H9 (cell line): Measurements from ENCODE around the gene THBS4. TPM values are rescaled to one million over a fixed set of nuclear protein-coding genes. Genes with fewer than 3 reads are reported as not detected.

Experiments used
- DNase-seq: peaks from one replicate; pipeline ENCODE4 v3.0.0-alpha.2; 2017
- H2AFZ ChIP-seq: one replicate; pipeline ENCODE4 v1.6.1; 2013; ENCODE audit warnings: mild to moderate bottlenecking, low read length, control low read depth, moderate library complexity
- H2AK5ac ChIP-seq: 2 replicates; pipeline ENCODE4 v1.6.1; 2013; ENCODE audit warnings: low read length, control low read depth, mixed read lengths; ENCODE audit not compliant: insufficient read length
- H2BK120ac ChIP-seq: one replicate; pipeline ENCODE4 v1.6.1; 2013; ENCODE audit warnings: low read depth, mild to moderate bottlenecking, low read length, control low read depth, inconsistent platforms; ENCODE audit not compliant: poor library complexity, severe bottlenecking
- H2BK12ac ChIP-seq: 2 replicates; pipeline ENCODE4 v1.6.1; 2013; ENCODE audit warnings: low read length, control low read depth, mixed read lengths, low read depth; ENCODE audit not compliant: insufficient read length
- H2BK15ac ChIP-seq: 2 replicates; pipeline ENCODE4 v1.6.1; 2013; ENCODE audit warnings: low read depth, low read length, control low read depth
- H2BK20ac ChIP-seq: one replicate; pipeline ENCODE4 v1.6.1; 2013; ENCODE audit warnings: low read depth, mild to moderate bottlenecking, low read length, control low read depth, inconsistent platforms; ENCODE audit not compliant: poor library complexity, severe bottlenecking
- H2BK5ac ChIP-seq: 2 replicates; pipeline ENCODE4 v1.6.1; 2013; ENCODE audit warnings: low read length, control low read depth, mixed read lengths; ENCODE audit not compliant: insufficient read length
- H3K14ac ChIP-seq: 2 replicates; pipeline ENCODE4 v1.6.1; 2013; ENCODE audit warnings: low read length, control low read depth; ENCODE audit not compliant: insufficient read depth
- H3K18ac ChIP-seq: 2 replicates; pipeline ENCODE4 v1.6.1; 2013; ENCODE audit warnings: low read depth, mild to moderate bottlenecking, mixed read lengths, low read length, control low read depth; ENCODE audit not compliant: insufficient read length
- H3K23ac ChIP-seq: 2 replicates; pipeline ENCODE4 v1.6.1; 2013; ENCODE audit warnings: low read length, control low read depth, mixed read lengths, low read depth; ENCODE audit not compliant: insufficient read length
- H3K23me2 ChIP-seq: 2 replicates; pipeline ENCODE4 v1.6.1; 2013; ENCODE audit warnings: low read depth, mild to moderate bottlenecking, mixed read lengths, low read length, control low read depth; ENCODE audit not compliant: insufficient read length, poor library complexity, severe bottlenecking
- H3K27ac ChIP-seq: 2 replicates; pipeline ENCODE4 v1.5.1; 2013; ENCODE audit warnings: low read length, control low read depth, mixed read lengths, low read depth; ENCODE audit not compliant: insufficient read length
- H3K27me3 ChIP-seq: 2 replicates; pipeline ENCODE4 v1.6.1; 2013; ENCODE audit warnings: low read length, control low read depth, inconsistent platforms; ENCODE audit not compliant: insufficient read depth
- H3K4ac ChIP-seq: 2 replicates; pipeline ENCODE4 v1.6.1; 2013; ENCODE audit warnings: low read depth, mild to moderate bottlenecking, control low read depth, inconsistent platforms, low read length, moderate library complexity
- H3K4me1 ChIP-seq: 2 replicates; pipeline ENCODE4 v1.6.1; 2013; ENCODE audit warnings: low read length, control low read depth, inconsistent platforms; ENCODE audit not compliant: insufficient read depth
- H3K4me2 ChIP-seq: 2 replicates; pipeline ENCODE4 v1.6.1; 2013; ENCODE audit warnings: low read length, control low read depth, mixed read lengths; ENCODE audit not compliant: insufficient read length, insufficient read depth
- H3K56ac ChIP-seq: 2 replicates; pipeline ENCODE4 v1.6.1; 2013; ENCODE audit warnings: low read depth, mild to moderate bottlenecking, mixed read lengths, low read length, control low read depth; ENCODE audit not compliant: insufficient read length
- H3K79me1 ChIP-seq: 2 replicates; pipeline ENCODE4 v1.6.1; 2013; ENCODE audit warnings: low read depth, mild to moderate bottlenecking, moderate library complexity, low read length, control low read depth, inconsistent platforms; ENCODE audit not compliant: insufficient read depth, poor library complexity, severe bottlenecking
- H3K79me2 ChIP-seq: 2 replicates; pipeline ENCODE4 v1.6.1; 2013; ENCODE audit warnings: low read length, control low read depth, inconsistent platforms; ENCODE audit not compliant: insufficient read depth
- H3K9ac ChIP-seq: 2 replicates; pipeline ENCODE4 v1.6.1; 2013; ENCODE audit warnings: low read length, control low read depth, mixed read lengths; ENCODE audit not compliant: insufficient read length; ENCODE audit errors: extremely low read depth
- H3K9me3 ChIP-seq: one replicate; pipeline ENCODE4 v1.6.1; 2013; ENCODE audit warnings: low read depth, low read length, inconsistent platforms; ENCODE audit not compliant: control insufficient read depth
- H3T11ph ChIP-seq: one replicate; pipeline ENCODE4 v1.6.1; 2013; ENCODE audit warnings: mild to moderate bottlenecking, low read length, control low read depth, inconsistent platforms
- H4K20me1 ChIP-seq: one replicate; pipeline ENCODE4 v1.6.1; 2013; ENCODE audit not compliant: control insufficient read depth, insufficient read length, insufficient read depth
- H4K5ac ChIP-seq: 2 replicates; pipeline ENCODE4 v1.6.1; 2013; ENCODE audit warnings: low read depth, mild to moderate bottlenecking, mixed read lengths, low read length, control low read depth; ENCODE audit not compliant: insufficient read length
- H4K8ac ChIP-seq: replicated peaks from 2 replicates; pipeline ENCODE4 v1.6.1; 2013; ENCODE audit warnings: low read length, control low read depth, mixed read lengths, low read depth; ENCODE audit not compliant: insufficient read length
- H4K91ac ChIP-seq: 2 replicates; pipeline ENCODE4 v1.6.1; 2013; ENCODE audit warnings: low read depth, mild to moderate bottlenecking, moderate library complexity, mixed read lengths, low read length, control low read depth; ENCODE audit not compliant: insufficient read length
- H3K27ac Mint-ChIP-seq, 3 experiments: 2 replicates in 2 of 3; 3 replicates in 1 of 3; pipeline ENCODE4 v1.8.0; 2020 to 2021; ENCODE audit warnings: mixed read lengths in 3 of 3, mild to moderate bottlenecking in 1 of 3, moderate library complexity in 1 of 3
- H3K27me3 Mint-ChIP-seq: 2 replicates; pipeline ENCODE4 v1.8.0; 2021; ENCODE audit warnings: low read depth, mild to moderate bottlenecking, moderate library complexity, mixed read lengths
- H3K36me3 Mint-ChIP-seq, 3 experiments: 2 replicates in 2 of 3; 3 replicates in 1 of 3; pipeline ENCODE4 v1.8.0; 2020 to 2021; ENCODE audit warnings: low read depth in 3 of 3, mixed read lengths in 3 of 3; ENCODE audit not compliant: insufficient read depth in 1 of 3
- H3K4me1 Mint-ChIP-seq, 2 experiments: 2 replicates each; pipeline ENCODE4 v1.8.0; 2020; ENCODE audit warnings: mixed read lengths in 2 of 2
- H3K4me3 Mint-ChIP-seq, 2 experiments: 2 replicates in 1 of 2; 3 replicates in 1 of 2; pipeline ENCODE4 v1.8.0; 2020 to 2021; ENCODE audit warnings: mild to moderate bottlenecking in 2 of 2, mixed read lengths in 2 of 2, moderate library complexity in 1 of 2
- H3K9me3 Mint-ChIP-seq, 2 experiments: 2 replicates in 1 of 2; 3 replicates in 1 of 2; pipeline ENCODE4 v1.8.0; 2020; ENCODE audit warnings: mild to moderate bottlenecking in 2 of 2, mixed read lengths in 2 of 2, moderate library complexity in 1 of 2
- WGBS: extraction: QIAGEN DNeasy Blood & Tissue Kit; methylation state at CpG from one replicate; pipeline ENCODE4 v1.1.7; 2013; ENCODE audit warnings: missing lambda C conversion rate, low lambda C conversion rate, mixed read lengths; ENCODE audit not compliant: insufficient read length; ENCODE audit errors: extremely low coverage; 5-methylcytosine and 5-hydroxymethylcytosine counted together
- total RNA-seq: library from RNA; stranded (reverse); gene quantifications from 2 replicates; pipeline ENCODE4 v1.2.1, GENCODE V29; 2021
- TF ChIP-seq, protein P1 (sequence below): fragments of 200-600 bp; sonication (generic); conservative IDR thresholded peaks from 3 replicates; pipeline ENCODE4 v1.8.0; 2021; ENCODE audit warnings: antibody characterized with exemption, mild to moderate bottlenecking

Gene THBS4
- total RNA-seq, 1 experiment from 2014 or later, result 19.0 TPM

DNA sequence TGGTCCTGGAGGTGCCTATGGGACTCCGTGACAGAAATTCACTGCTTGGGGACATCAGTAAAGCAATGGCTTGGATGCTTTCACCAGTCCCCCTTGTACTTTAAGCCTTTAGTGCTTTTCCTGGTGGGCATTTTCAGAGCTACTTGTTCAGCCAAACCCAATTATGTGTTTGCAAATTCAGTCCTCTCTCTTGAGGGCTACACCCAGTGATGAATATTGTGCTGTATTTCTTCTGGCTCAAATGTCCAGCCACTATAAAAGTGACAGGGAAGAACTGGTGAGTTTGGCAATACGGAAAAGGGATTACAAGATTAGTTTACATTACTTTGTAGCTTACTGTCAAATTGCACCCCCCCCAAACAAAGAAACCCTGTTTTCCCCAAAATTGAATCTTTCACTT is 4.5 kb downstream of the THBS4 start:
- no peak overlapping the region for H4K8ac ChIP-seq
- H3K27ac ChIP-seq, result no peak overlapping the region
- Mint-ChIP-seq H3K36me3 (no peaks in the 10 kb centered on the region), H3K4me1 (peaks cover 10 to 15% of the 10 kb centered on the region in 2 experiments), H3K27me3 (peaks cover 24% of the 10 kb centered on the region), H3K4me3 (no peak overlapping the region), H3K9me3 (no peaks in the 10 kb centered on the region), H3K27ac (no peak overlapping the region)
- no peak for DNase-seq
- WGBS, result no CpG with 5 or more reads among the region's 2 CpGs
- H2AFZ ChIP-seq, result no peak overlapping the region
- H3K27me3 ChIP-seq, result peaks cover 7% of the 10 kb centered on the region; the same call in 1 of the 2 replicates
- H3K4me1 ChIP-seq, result peaks cover 5% of the 10 kb centered on the region; the same call in 1 of the 2 replicates
- H3K79me2 ChIP-seq, result no peaks in the 10 kb centered on the region
- no peak overlapping the region for H2BK5ac ChIP-seq
- H3K23ac ChIP-seq, result no peak overlapping the region
- no peak overlapping the region for H3K14ac ChIP-seq
- TF ChIP-seq, protein P1, sequence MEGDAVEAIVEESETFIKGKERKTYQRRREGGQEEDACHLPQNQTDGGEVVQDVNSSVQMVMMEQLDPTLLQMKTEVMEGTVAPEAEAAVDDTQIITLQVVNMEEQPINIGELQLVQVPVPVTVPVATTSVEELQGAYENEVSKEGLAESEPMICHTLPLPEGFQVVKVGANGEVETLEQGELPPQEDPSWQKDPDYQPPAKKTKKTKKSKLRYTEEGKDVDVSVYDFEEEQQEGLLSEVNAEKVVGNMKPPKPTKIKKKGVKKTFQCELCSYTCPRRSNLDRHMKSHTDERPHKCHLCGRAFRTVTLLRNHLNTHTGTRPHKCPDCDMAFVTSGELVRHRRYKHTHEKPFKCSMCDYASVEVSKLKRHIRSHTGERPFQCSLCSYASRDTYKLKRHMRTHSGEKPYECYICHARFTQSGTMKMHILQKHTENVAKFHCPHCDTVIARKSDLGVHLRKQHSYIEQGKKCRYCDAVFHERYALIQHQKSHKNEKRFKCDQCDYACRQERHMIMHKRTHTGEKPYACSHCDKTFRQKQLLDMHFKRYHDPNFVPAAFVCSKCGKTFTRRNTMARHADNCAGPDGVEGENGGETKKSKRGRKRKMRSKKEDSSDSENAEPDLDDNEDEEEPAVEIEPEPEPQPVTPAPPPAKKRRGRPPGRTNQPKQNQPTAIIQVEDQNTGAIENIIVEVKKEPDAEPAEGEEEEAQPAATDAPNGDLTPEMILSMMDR, result no peak
- H2BK20ac ChIP-seq, result no peak overlapping the region
- no peak overlapping the region for H3K56ac ChIP-seq
- no peak overlapping the region for H2BK12ac ChIP-seq
- H3K18ac ChIP-seq, result no peak overlapping the region
- H3K4ac ChIP-seq, result no peak overlapping the region
- H4K20me1 ChIP-seq, result no peaks in the 10 kb centered on the region
- no peak overlapping the region for H2BK120ac ChIP-seq
- H3K4me2 ChIP-seq, result no peak overlapping the region
- no peaks in the 10 kb centered on the region for H3K9me3 ChIP-seq
- H4K5ac ChIP-seq, result no peak overlapping the region
- peaks cover 5% of the 10 kb centered on the region for H3K23me2 ChIP-seq
- no peak overlapping the region for H2AK5ac ChIP-seq
- H3T11ph ChIP-seq, result no peak overlapping the region
- H4K91ac ChIP-seq, result no peak overlapping the region
- no peaks in the 10 kb centered on the region for H3K79me1 ChIP-seq
- no peak overlapping the region for H3K9ac ChIP-seq
- H2BK15ac ChIP-seq, result no peak overlapping the region
